Activated CD4-positive, alpha-beta T cell treated with anti-CD3 and anti-CD28 coated beads for 1 hour (primary cell): ENCODE data around the gene OCLN.
"Not testable (repeated sequence)": the region's sequence is repeated elsewhere in the genome, so short reads cannot be mapped to it uniquely, and the experiment has no call there.

Experiments used
- DNase-seq: peaks from one replicate; pipeline ENCODE4 v3.0.0-alpha.2; 2020

The OCLN gene

GRCh38 chr5:69492923-69493395, 369 bp downstream of the OCLN start:
- DNase-seq = no peak

- no peak for DNase-seq
Observed at GRCh38 chr5:69493396-69494133, 975 bp downstream of the OCLN start.

- DNase-seq = no peak
Observed at GRCh38 chr5:69494452-69494851, 1.9 kb downstream of the OCLN start.

GRCh38 chr5:69497006-69497520, 4.5 kb downstream of the OCLN start:
- DNase-seq = no peak

- no peak for DNase-seq
Observed at GRCh38 chr5:69498384-69498783, 5.8 kb downstream of the OCLN start.

- no peak for DNase-seq
Observed at GRCh38 chr5:69502367-69502766, 9.8 kb downstream of the OCLN start.

- DNase-seq = no peak
Observed at GRCh38 chr5:69502767-69503488, 10.3 kb downstream of the OCLN start.

GRCh38 chr5:69504036-69504435, 11.4 kb downstream of the OCLN start:
- no peak for DNase-seq

- DNase-seq = no peak
Observed at GRCh38 chr5:69505306-69505705, 12.7 kb downstream of the OCLN start.

- no peak for DNase-seq
Observed at GRCh38 chr5:69509212-69509611, 16.6 kb downstream of the OCLN start.

GRCh38 chr5:69510694-69511093, 18.1 kb downstream of the OCLN start:
- no peak for DNase-seq

GRCh38 chr5:69512740-69513260, 20.2 kb downstream of the OCLN start:
- no peak for DNase-seq

GRCh38 chr5:69515570-69515969, 23.0 kb downstream of the OCLN start:
- not testable (repeated sequence) for DNase-seq

- DNase-seq = no peak
Observed at GRCh38 chr5:69516769-69517168, 24.2 kb downstream of the OCLN start.

- DNase-seq = no peak
Observed at GRCh38 chr5:69517763-69518212, 25.2 kb downstream of the OCLN start.

GRCh38 chr5:69519285-69519684, 26.7 kb downstream of the OCLN start:
- no peak for DNase-seq

- DNase-seq = no peak
Observed at GRCh38 chr5:69522035-69522434, 29.4 kb downstream of the OCLN start.

- DNase-seq = no peak
Observed at GRCh38 chr5:69525490-69525889, 32.9 kb downstream of the OCLN start.

GRCh38 chr5:69526660-69527059, 34.1 kb downstream of the OCLN start:
- no peak for DNase-seq

GRCh38 chr5:69527128-69527770, 34.7 kb downstream of the OCLN start:
- DNase-seq = no peak

GRCh38 chr5:69528035-69528434, 35.4 kb downstream of the OCLN start:
- no peak for DNase-seq

GRCh38 chr5:69528609-69529008, 36.0 kb downstream of the OCLN start:
- no peak for DNase-seq
